K562 (cell line): ENCODE data around the gene REM2. TPM values are rescaled to one million over a fixed set of nuclear protein-coding genes. Genes with fewer than 3 reads are reported as not detected.

ENCODE experiments used
- ATAC-seq: fragments of 200-7000 bp; cut with Tn5 transposase; 3 replicates; pipeline ENCODE4 v1.9.1; 2020; ENCODE audit warnings: moderate library complexity
- BruUV-seq: library from RNA; stranded (reverse); fragments of 400-500 nt; replicated peaks from 2 replicates; lab custom pipeline; 2021; lab: Mats Ljungman, UMichigan
- CTCF ChIA-PET: fragments of 300-600 bp; formaldehyde crosslinking; extraction: SDS; loops from one replicate; lab custom pipeline; 2021; ENCODE audit warnings: low intra/inter-chr PET ratio; lab: Yijun Ruan, JAX
- POLR2A ChIA-PET: fragments of 300-600, 350-650 bp; sonication (Branson Sonifier 250); formaldehyde crosslinking; extraction: SDS; loops from one replicate; lab custom pipeline; 2021; ENCODE audit warnings: antibody characterized with exemption, inconsistent platforms; lab: Yijun Ruan, JAX
- DNase-seq, 4 experiments: peaks; one replicate each; pipeline versions ENCODE4 v3.0.0 to v3.0.0-alpha.2; 2011 to 2018; ENCODE audit warnings: low spot score in 3 of 4, mixed read lengths in 3 of 4; ENCODE audit errors: extremely low read depth in 1 of 4
- FAIRE-seq: peaks from 2 replicates; lab custom pipeline; 2011; peaks lifted over from hg19 to GRCh38; lab: Jason Lieb, UNC
- H2AFZ ChIP-seq: 2 replicates; pipeline ENCODE4 v1.6.0; 2011; ENCODE audit warnings: low read depth, low read length, control low read depth, inconsistent platforms
- H3K27ac ChIP-seq: fragments of 200-600 bp; 3 replicates; pipeline ENCODE4 v1.8.0; 2011; ENCODE audit warnings: low read depth, mild to moderate bottlenecking, control low read depth, inconsistent platforms, low read length, moderate library complexity, mixed read lengths; ENCODE audit errors: extremely low read depth
- H3K27me3 ChIP-seq, 2 experiments: fragments of 300-600 bp in 1 of 2; 2 replicates in 1 of 2; 3 replicates in 1 of 2; pipeline versions ENCODE4 v1.6.0 to v1.8.0; 2011; ENCODE audit warnings: inconsistent platforms in 2 of 2, low read length in 2 of 2, mild to moderate bottlenecking in 1 of 2, mixed read lengths in 1 of 2, moderate library complexity in 1 of 2; ENCODE audit not compliant: control insufficient read depth in 2 of 2, insufficient read depth in 2 of 2
- H3K36me3 ChIP-seq: fragments of 300-600 bp; 3 replicates; pipeline ENCODE4 v1.8.0; 2011; ENCODE audit warnings: mild to moderate bottlenecking, low read length, inconsistent platforms; ENCODE audit not compliant: control insufficient read depth, insufficient read depth
- H3K4me1 ChIP-seq, 2 experiments: fragments of 200-600 bp in 1 of 2; replicated peaks in 1 of 2; 2 replicates in 1 of 2; 3 replicates in 1 of 2; pipeline versions ENCODE4 v1.5.1 to v1.8.0; 2011; ENCODE audit warnings: inconsistent platforms in 2 of 2, low read length in 2 of 2, mild to moderate bottlenecking in 1 of 2, mixed read lengths in 1 of 2, moderate library complexity in 1 of 2; ENCODE audit not compliant: control insufficient read depth in 2 of 2, insufficient read depth in 2 of 2
- H3K4me2 ChIP-seq: 2 replicates; pipeline ENCODE4 v1.6.1; 2011; ENCODE audit warnings: low read length, control low read depth, inconsistent platforms, mixed read lengths; ENCODE audit not compliant: insufficient read depth
- H3K4me3 ChIP-seq: fragments of 200-600 bp; sonication (generic), shearing (Covaris generic); 2 replicates; pipeline ENCODE4 v1.5.1; 2016; ENCODE audit warnings: control low read depth, inconsistent platforms
- H3K79me2 ChIP-seq: fragments of 200-600 bp; 3 replicates; pipeline ENCODE4 v1.8.0; 2011; ENCODE audit warnings: low read length, inconsistent platforms; ENCODE audit not compliant: control insufficient read depth, insufficient read depth
- H3K9ac ChIP-seq, 2 experiments: 2 replicates each; pipeline versions ENCODE4 v1.6.0 to v1.6.1; 2011; ENCODE audit warnings: low read depth in 2 of 2, low read length in 2 of 2, control low read depth in 1 of 2, inconsistent platforms in 1 of 2, mild to moderate bottlenecking in 1 of 2, mixed read lengths in 1 of 2; ENCODE audit not compliant: insufficient read depth in 1 of 2
- H3K9me1 ChIP-seq: one replicate; pipeline ENCODE4 v1.6.0; 2011; ENCODE audit warnings: inconsistent platforms, mild to moderate bottlenecking, low read length, moderate library complexity; ENCODE audit not compliant: control insufficient read depth, insufficient read depth
- H3K9me3 ChIP-seq: replicated peaks from 2 replicates; pipeline ENCODE4 v1.5.1; 2011; ENCODE audit warnings: low read depth, low read length, inconsistent platforms; ENCODE audit not compliant: control insufficient read depth, insufficient read depth
- H4K20me1 ChIP-seq: replicated peaks from 2 replicates; pipeline ENCODE4 v1.6.1; 2011; ENCODE audit warnings: low read length, inconsistent platforms, mixed read lengths; ENCODE audit not compliant: control insufficient read depth, insufficient read depth
- ARID1B ChIP-seq: fragments of 450-650 bp; IDR thresholded peaks from 2 replicates; pipeline ENCODE4 v1.6.1; 2016; ENCODE audit warnings: antibody characterized with exemption, mild to moderate bottlenecking, inconsistent platforms
- DMBX1 ChIP-seq: fragments of 250-450 bp; sonication (Bioruptor Pico); IDR thresholded peaks from 2 replicates; pipeline ENCODE4 v1.8.0; 2022; ENCODE audit warnings: inconsistent platforms, mild to moderate bottlenecking, moderate library complexity, borderline replicate concordance
- GABPA ChIP-seq: fragments of 200-800 bp; sonication (Bioruptor generic); conservative IDR thresholded peaks from 2 replicates; pipeline ENCODE4 v1.6.1; 2016; ENCODE audit warnings: low read depth, missing genetic modification characterization, missing compliant biosample characterization
- HDAC2 ChIP-seq: fragments of 450-650 bp; IDR thresholded peaks from 2 replicates; pipeline ENCODE4 v1.6.1; 2016; ENCODE audit warnings: mild to moderate bottlenecking
- HDAC6 ChIP-seq: IDR thresholded peaks from 2 replicates; pipeline ENCODE4 v1.6.1; 2012; ENCODE audit warnings: low read depth, mild to moderate bottlenecking, control low read depth, inconsistent platforms, low read length, moderate library complexity
- KDM1A ChIP-seq, 2 experiments: fragments of 450-650 bp; IDR thresholded peaks; 2 replicates each; pipeline ENCODE4 v1.6.1; 2016; ENCODE audit warnings: mild to moderate bottlenecking in 2 of 2
- POLR2G ChIP-seq: fragments of 200-400 bp; formaldehyde crosslinking; IDR thresholded peaks from 2 replicates; pipeline ENCODE4 v1.6.1; 2017; ENCODE audit warnings: low read depth, mild to moderate bottlenecking, antibody characterized with exemption, low read length, moderate library complexity
- POLR3A ChIP-seq: IDR thresholded peaks from 2 replicates; pipeline ENCODE4 v1.6.1; 2011; ENCODE audit warnings: borderline replicate concordance, mild to moderate bottlenecking, moderate library complexity; ENCODE audit not compliant: insufficient read length, insufficient read depth; ENCODE audit errors: extremely low read depth
- RBFOX2 ChIP-seq: fragments of 200-400 bp; formaldehyde crosslinking; IDR thresholded peaks from 2 replicates; pipeline ENCODE4 v1.6.1; 2017; ENCODE audit warnings: low read depth, mild to moderate bottlenecking, low read length, moderate library complexity
- RBM34 ChIP-seq: fragments of 200-400 bp; formaldehyde crosslinking; IDR thresholded peaks from 2 replicates; pipeline ENCODE4 v1.6.1; 2018; ENCODE audit warnings: low read length, borderline replicate concordance; ENCODE audit not compliant: insufficient read depth
- SIRT6 ChIP-seq: IDR thresholded peaks from one replicate; pipeline ENCODE4 v1.6.1; 2012; ENCODE audit warnings: low read depth, mild to moderate bottlenecking, control low read depth, inconsistent platforms, low read length, moderate library complexity
- SIX5 ChIP-seq, 2 experiments: IDR thresholded peaks; 2 replicates each; pipeline ENCODE4 v1.6.1; 2011; ENCODE audit warnings: low read length in 2 of 2, borderline replicate concordance in 1 of 2, low read depth in 1 of 2, mild to moderate bottlenecking in 1 of 2, moderate library complexity in 1 of 2; ENCODE audit not compliant: insufficient read depth in 1 of 2
- ZNF12 ChIP-seq: sonication (generic); formaldehyde crosslinking; IDR thresholded peaks from 2 replicates; pipeline ENCODE4 v1.4.0; 2020; ENCODE audit warnings: mild to moderate bottlenecking, missing genetic modification reagents
- ZNF253 ChIP-seq: fragments of 250-450 bp; sonication (Bioruptor Pico); conservative IDR thresholded peaks from 2 replicates; pipeline ENCODE4 v1.6.1; 2021; ENCODE audit warnings: mild to moderate bottlenecking
- WGBS: fragments of 100-300 bp; shearing (Covaris generic); methylation state at CpG from one replicate; pipeline ENCODE4 v1.1.6; 2016; ENCODE audit warnings: low coverage, mixed read lengths; ENCODE audit not compliant: insufficient coverage; ENCODE audit errors: missing lambda C conversion rate; 5-methylcytosine and 5-hydroxymethylcytosine counted together
- in situ Hi-C: fragments of 300-500 bp; cut with MboI; formaldehyde crosslinking; loops from 4 replicates; pipeline ENCODE4 v1.15.0; 2018; ENCODE audit warnings: inconsistent platforms, mixed read lengths
- intact Hi-C: fragments of 100-400 bp; cut with micrococcal nuclease; formaldehyde crosslinking; loops from 2 replicates; pipeline ENCODE4 v1.14.2; 2022
- polyA plus RNA-seq, 8 experiments: library from polyadenylated mRNA; depleted of rRNA in 4 of 8; stranded (reverse) in 5 of 8; unstranded in 3 of 8; fragments of >200 nt; fragmentation: Nextera tagmentation in 2 of 8; fragmentation: Illumina TruSeq in 1 of 8; extraction: Ambion mirVana in 2 of 8; extraction: Trizol in 1 of 8; gene quantifications; 2 replicates each; pipeline versions ENCODE4 v1.2.1 to v1.2.3, GENCODE V29; 2011 to 2014; ENCODE audit warnings: inconsistent platforms in 1 of 8, missing spikeins in 1 of 8
- total RNA-seq, 7 experiments: library from RNA; depleted of rRNA in 6 of 7; stranded (reverse); fragments of >200 nt in 6 of 7; fragmentation: Illumina TruSeq in 2 of 7; extraction: Trizol in 2 of 7; gene quantifications; 2 replicates each; pipeline versions ENCODE4 v1.2.1 to v1.2.3, GENCODE V29; 2011 to 2021; ENCODE audit warnings: low replicate concordance in 1 of 7
- TF ChIP-seq, protein P1 (sequence below), 2 experiments: fragments of 450-650 bp in 1 of 2; IDR thresholded peaks; 2 replicates each; pipeline ENCODE4 v1.6.1; 2011 to 2017; ENCODE audit warnings: low read depth in 2 of 2, antibody characterized with exemption in 1 of 2, borderline replicate concordance in 1 of 2, low read length in 1 of 2, mild to moderate bottlenecking in 1 of 2, mixed read lengths in 1 of 2; ENCODE audit not compliant: control insufficient read depth in 1 of 2
- TF ChIP-seq, protein P2 (sequence below): fragments of 250-450 bp; sonication (Bioruptor Pico); IDR thresholded peaks from 2 replicates; pipeline ENCODE4 v1.8.0; 2022; ENCODE audit warnings: inconsistent platforms, mild to moderate bottlenecking, moderate library complexity, borderline replicate concordance

Gene REM2
- total and polyA plus RNA-seq, 9 of the 15 experiments (the other 6 are each of a cell fraction or from before 2014, with no cell fraction given), result 0.18 to 1.0 (median 0.38) TPM

DNA sequence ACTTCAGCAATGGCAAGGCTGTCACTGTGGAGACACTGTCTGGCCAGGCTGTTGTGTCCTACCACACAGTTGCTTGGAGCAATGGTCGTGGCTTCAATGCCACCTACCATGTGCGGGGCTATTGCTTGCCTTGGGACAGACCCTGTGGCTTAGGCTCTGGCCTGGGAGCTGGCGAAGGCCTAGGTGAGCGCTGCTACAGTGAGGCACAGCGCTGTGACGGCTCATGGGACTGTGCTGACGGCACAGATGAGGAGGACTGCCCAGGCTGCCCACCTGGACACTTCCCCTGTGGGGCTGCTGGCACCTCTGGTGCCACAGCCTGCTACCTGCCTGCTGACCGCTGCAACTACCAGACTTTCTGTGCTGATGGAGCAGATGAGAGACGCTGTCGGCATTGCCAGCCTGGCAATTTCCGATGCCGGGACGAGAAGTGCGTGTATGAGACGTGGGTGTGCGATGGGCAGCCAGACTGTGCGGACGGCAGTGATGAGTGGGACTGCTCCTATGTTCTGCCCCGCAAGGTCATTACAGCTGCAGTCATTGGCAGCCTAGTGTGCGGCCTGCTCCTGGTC lies 7.2 kb upstream of the REM2 start (continued):
- TF ChIP-seq, protein P1, sequence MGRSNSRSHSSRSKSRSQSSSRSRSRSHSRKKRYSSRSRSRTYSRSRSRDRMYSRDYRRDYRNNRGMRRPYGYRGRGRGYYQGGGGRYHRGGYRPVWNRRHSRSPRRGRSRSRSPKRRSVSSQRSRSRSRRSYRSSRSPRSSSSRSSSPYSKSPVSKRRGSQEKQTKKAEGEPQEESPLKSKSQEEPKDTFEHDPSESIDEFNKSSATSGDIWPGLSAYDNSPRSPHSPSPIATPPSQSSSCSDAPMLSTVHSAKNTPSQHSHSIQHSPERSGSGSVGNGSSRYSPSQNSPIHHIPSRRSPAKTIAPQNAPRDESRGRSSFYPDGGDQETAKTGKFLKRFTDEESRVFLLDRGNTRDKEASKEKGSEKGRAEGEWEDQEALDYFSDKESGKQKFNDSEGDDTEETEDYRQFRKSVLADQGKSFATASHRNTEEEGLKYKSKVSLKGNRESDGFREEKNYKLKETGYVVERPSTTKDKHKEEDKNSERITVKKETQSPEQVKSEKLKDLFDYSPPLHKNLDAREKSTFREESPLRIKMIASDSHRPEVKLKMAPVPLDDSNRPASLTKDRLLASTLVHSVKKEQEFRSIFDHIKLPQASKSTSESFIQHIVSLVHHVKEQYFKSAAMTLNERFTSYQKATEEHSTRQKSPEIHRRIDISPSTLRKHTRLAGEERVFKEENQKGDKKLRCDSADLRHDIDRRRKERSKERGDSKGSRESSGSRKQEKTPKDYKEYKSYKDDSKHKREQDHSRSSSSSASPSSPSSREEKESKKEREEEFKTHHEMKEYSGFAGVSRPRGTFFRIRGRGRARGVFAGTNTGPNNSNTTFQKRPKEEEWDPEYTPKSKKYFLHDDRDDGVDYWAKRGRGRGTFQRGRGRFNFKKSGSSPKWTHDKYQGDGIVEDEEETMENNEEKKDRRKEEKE (IDR thresholded peaks at IDR 0.05; ENCODE audit: borderline replicate concordance in 1 of 2, control insufficient read depth in 1 of 2, low read depth in 2 of 2, low read length in 1 of 2), result no peak

DNA sequence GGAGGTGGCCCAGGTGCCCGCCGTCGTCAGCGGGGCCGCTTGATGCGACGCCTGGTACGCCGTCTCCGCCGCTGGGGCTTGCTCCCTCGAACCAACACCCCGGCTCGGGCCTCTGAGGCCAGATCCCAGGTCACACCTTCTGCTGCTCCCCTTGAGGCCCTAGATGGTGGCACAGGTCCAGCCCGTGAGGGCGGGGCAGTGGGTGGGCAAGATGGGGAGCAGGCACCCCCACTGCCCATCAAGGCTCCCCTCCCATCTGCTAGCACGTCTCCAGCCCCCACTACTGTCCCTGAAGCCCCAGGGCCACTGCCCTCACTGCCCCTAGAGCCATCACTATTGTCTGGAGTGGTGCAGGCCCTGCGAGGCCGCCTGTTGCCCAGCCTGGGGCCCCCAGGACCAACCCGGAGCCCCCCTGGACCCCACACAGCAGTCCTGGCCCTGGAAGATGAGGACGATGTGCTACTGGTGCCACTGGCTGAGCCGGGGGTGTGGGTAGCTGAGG lies 6.0 kb upstream of the REM2 start:
- peaks cover 5% of the 10 kb centered on the region; the same call in 1 of the 2 replicates for H4K20me1 ChIP-seq
- H3K79me2 ChIP-seq, result peaks cover 12% of the 10 kb centered on the region
- H3K27me3 ChIP-seq, result no peaks in the 10 kb centered on the region
- ATAC-seq (no peak), FAIRE-seq (no peak), DNase-seq (no peak)
- peaks cover 47% of the 10 kb centered on the region; the same call in 2 of the 3 replicates for H3K36me3 ChIP-seq
- ChIA-PET CTCF (no interaction called here), POLR2A (no interaction called here)
- H3K4me3 ChIP-seq, result no peak overlapping the region
- BruUV-seq, result no TSS peak
- 94% methylated on average over 19 of the region's 22 CpGs for WGBS
- in situ Hi-C loops, result no loop called here
- H3K9ac ChIP-seq, result no peak overlapping the region
- H3K27ac ChIP-seq, result no peak overlapping the region
- H3K9me1 ChIP-seq, result no peaks in the 10 kb centered on the region
- peaks cover 0 to 16% of the 10 kb centered on the region in 2 experiments; a peak in 3 of 5 replicates for H3K4me1 ChIP-seq
- no peak overlapping the region for H3K4me2 ChIP-seq
- H2AFZ ChIP-seq, result no peak overlapping the region
- intact Hi-C loops, result no loop called here
- no peaks in the 10 kb centered on the region for H3K9me3 ChIP-seq
- TF ChIP-seq SIRT6 (no peak), DMBX1 (CRISPR knock-in tag) (no peak), KDM1A (IDR thresholded peaks at IDR 0.05) (no peak), POLR3A (no peak), ARID1B (no peak), POLR2G (peak; percentile 57), ZNF253 (no peak), RBFOX2 (peak; percentile 59), SIX5 (IDR thresholded peaks at IDR 0.05; ENCODE audit: borderline replicate concordance in 1 of 2, insufficient read depth in 1 of 2, low read depth in 1 of 2, low read length in 2 of 2) (no peak), GABPA (tag) (no peak), HDAC6 (no peak), ZNF12 (CRISPR knock-in tag) (no peak), HDAC2 (no peak), RBM34 (no peak)
- TF ChIP-seq, protein P2, sequence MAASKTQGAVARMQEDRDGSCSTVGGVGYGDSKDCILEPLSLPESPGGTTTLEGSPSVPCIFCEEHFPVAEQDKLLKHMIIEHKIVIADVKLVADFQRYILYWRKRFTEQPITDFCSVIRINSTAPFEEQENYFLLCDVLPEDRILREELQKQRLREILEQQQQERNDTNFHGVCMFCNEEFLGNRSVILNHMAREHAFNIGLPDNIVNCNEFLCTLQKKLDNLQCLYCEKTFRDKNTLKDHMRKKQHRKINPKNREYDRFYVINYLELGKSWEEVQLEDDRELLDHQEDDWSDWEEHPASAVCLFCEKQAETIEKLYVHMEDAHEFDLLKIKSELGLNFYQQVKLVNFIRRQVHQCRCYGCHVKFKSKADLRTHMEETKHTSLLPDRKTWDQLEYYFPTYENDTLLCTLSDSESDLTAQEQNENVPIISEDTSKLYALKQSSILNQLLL (CRISPR knock-in tag), result no peak
